ENCODE measurements around the gene RPS21.

The RPS21 gene

GRCh38 chr20:62347151-62347404, 39.8 kb upstream of the RPS21 start:
- no peaks in the 10 kb centered on the region for H4K20me1 ChIP-seq (ENCODE audit: low read depth, low read length)
- H3K9me3 ChIP-seq (ENCODE audit: insufficient read depth, low read length) = no peaks in the 10 kb centered on the region
- H3K9ac ChIP-seq (ENCODE audit: low read length) = no peak overlapping the region
- no peaks in the 10 kb centered on the region for H3K9me2 ChIP-seq (replicated peaks; ENCODE audit: insufficient read depth, low read length)
- H2AFZ ChIP-seq (ENCODE audit: low read depth, low read length, severe bottlenecking) = no peak overlapping the region
- no peaks in the 10 kb centered on the region for H3K36me3 ChIP-seq (ENCODE audit: low read length)
- H3F3A ChIP-seq (ENCODE audit: insufficient read depth) = no peaks in the 10 kb centered on the region
- H3K4me3 ChIP-seq (ENCODE audit: insufficient read depth, low read length, poor library complexity, severe bottlenecking) = no peak overlapping the region
- TF ChIP-seq CTCF (IDR thresholded peaks at IDR 0.05; ENCODE audit: insufficient read depth, low read length, poor library complexity, severe bottlenecking) (no peak), EZH2phosphoT487 (conservative IDR thresholded peaks at IDR 0.05; ENCODE audit: low read length) (no peak)
- no peaks in the 10 kb centered on the region for H3K79me2 ChIP-seq (ENCODE audit: insufficient read depth, low read length)
- no peak overlapping the region for H3K27ac ChIP-seq (ENCODE audit: low read depth, low read length)
- H3K4me2 ChIP-seq (ENCODE audit: low read depth, low read length, poor library complexity, severe bottlenecking) = no peak overlapping the region
- no peaks in the 10 kb centered on the region for H3K27me3 ChIP-seq (ENCODE audit: low read length)

- Histone ChIP-seq H3K36me3 (ENCODE audit: low read length) (no peaks in the 10 kb centered on the region), H4K20me1 (ENCODE audit: low read depth, low read length) (no peaks in the 10 kb centered on the region), H3K4me2 (ENCODE audit: low read depth, low read length, poor library complexity, severe bottlenecking) (no peak overlapping the region), H3K27ac (ENCODE audit: low read depth, low read length) (no peak overlapping the region), H3K9me3 (ENCODE audit: insufficient read depth, low read length) (no peaks in the 10 kb centered on the region), H3K9me2 (replicated peaks; ENCODE audit: insufficient read depth, low read length) (no peaks in the 10 kb centered on the region), H3K4me3 (ENCODE audit: insufficient read depth, low read length, poor library complexity, severe bottlenecking) (no peak overlapping the region), H3K9ac (ENCODE audit: low read length) (no peak overlapping the region), H2AFZ (ENCODE audit: low read depth, low read length, severe bottlenecking) (no peak overlapping the region), H3K79me2 (ENCODE audit: insufficient read depth, low read length) (no peaks in the 10 kb centered on the region), H3K27me3 (ENCODE audit: low read length) (no peaks in the 10 kb centered on the region), H3F3A (ENCODE audit: insufficient read depth) (no peaks in the 10 kb centered on the region)
- TF ChIP-seq CTCF (IDR thresholded peaks at IDR 0.05; ENCODE audit: insufficient read depth, low read length, poor library complexity, severe bottlenecking) = no peak
Measured at GRCh38 chr20:62347445-62347844, 39.5 kb upstream of the RPS21 start.

GRCh38 chr20:62348604-62349003, 38.3 kb upstream of the RPS21 start:
- no peak overlapping the region for H2AFZ ChIP-seq (ENCODE audit: low read depth, low read length, severe bottlenecking)
- H3F3A ChIP-seq (ENCODE audit: insufficient read depth) = no peaks in the 10 kb centered on the region
- H3K4me3 ChIP-seq (ENCODE audit: insufficient read depth, low read length, poor library complexity, severe bottlenecking) = no peak overlapping the region
- no peaks in the 10 kb centered on the region for H3K36me3 ChIP-seq (ENCODE audit: low read length)
- no peaks in the 10 kb centered on the region for H3K27me3 ChIP-seq (ENCODE audit: low read length)
- H4K20me1 ChIP-seq (ENCODE audit: low read depth, low read length) = no peaks in the 10 kb centered on the region
- H3K27ac ChIP-seq (ENCODE audit: low read depth, low read length) = no peak overlapping the region
- no peak overlapping the region for H3K4me2 ChIP-seq (ENCODE audit: low read depth, low read length, poor library complexity, severe bottlenecking)
- H3K9ac ChIP-seq (ENCODE audit: low read length) = no peak overlapping the region
- H3K9me2 ChIP-seq (replicated peaks; ENCODE audit: insufficient read depth, low read length) = no peaks in the 10 kb centered on the region
- H3K79me2 ChIP-seq (ENCODE audit: insufficient read depth, low read length) = no peaks in the 10 kb centered on the region
- TF ChIP-seq EZH2phosphoT487 (conservative IDR thresholded peaks at IDR 0.05; ENCODE audit: low read length) (no peak), CTCF (IDR thresholded peaks at IDR 0.05; ENCODE audit: insufficient read depth, low read length, poor library complexity, severe bottlenecking) (no peak)
- H3K9me3 ChIP-seq (ENCODE audit: insufficient read depth, low read length) = no peaks in the 10 kb centered on the region

- H3K27me3 ChIP-seq (ENCODE audit: low read length) = no peaks in the 10 kb centered on the region
- no peak overlapping the region for H2AFZ ChIP-seq (ENCODE audit: low read depth, low read length, severe bottlenecking)
- no peaks in the 10 kb centered on the region for H4K20me1 ChIP-seq (ENCODE audit: low read depth, low read length)
- TF ChIP-seq EZH2phosphoT487 (conservative IDR thresholded peaks at IDR 0.05; ENCODE audit: low read length) = no peak
- no peak for TF ChIP-seq CTCF (IDR thresholded peaks at IDR 0.05; ENCODE audit: insufficient read depth, low read length, poor library complexity, severe bottlenecking)
- no peak overlapping the region for H3K27ac ChIP-seq (ENCODE audit: low read depth, low read length)
- H3K9me2 ChIP-seq (replicated peaks; ENCODE audit: insufficient read depth, low read length) = no peaks in the 10 kb centered on the region
- no peak overlapping the region for H3K4me2 ChIP-seq (ENCODE audit: low read depth, low read length, poor library complexity, severe bottlenecking)
- H3K9me3 ChIP-seq (ENCODE audit: insufficient read depth, low read length) = no peaks in the 10 kb centered on the region
- H3K36me3 ChIP-seq (ENCODE audit: low read length) = no peaks in the 10 kb centered on the region
- no peak overlapping the region for H3K9ac ChIP-seq (ENCODE audit: low read length)
- H3K4me3 ChIP-seq (ENCODE audit: insufficient read depth, low read length, poor library complexity, severe bottlenecking) = no peak overlapping the region
- no peaks in the 10 kb centered on the region for H3F3A ChIP-seq (ENCODE audit: insufficient read depth)
- no peaks in the 10 kb centered on the region for H3K79me2 ChIP-seq (ENCODE audit: insufficient read depth, low read length)
Measured at GRCh38 chr20:62349556-62350097, 37.3 kb upstream of the RPS21 start.
